Measurements from ENCODE around the gene IRAK2.

IRAK2 gene

GRCh38 chr3:10213156-10213792, 48.6 kb downstream of the IRAK2 start:
- peak; percentile 70 for DNase-seq (ENCODE audit: low read depth)
- H3K4me3 ChIP-seq (ENCODE audit: low read depth, low read length), result no peak overlapping the region

GRCh38 chr3:10215578-10216368, 51.1 kb downstream of the IRAK2 start:
- TF ChIP-seq CTCF (IDR thresholded peaks at IDR 0.05; ENCODE audit: insufficient read depth, low read depth, low read length, missing control alignments), result no peak
- no peak overlapping the region for H3K4me3 ChIP-seq (ENCODE audit: low read depth, low read length)
- no peak for DNase-seq (ENCODE audit: low read depth)

More at GRCh38 chr3:10213156-10213792, 48.6 kb downstream of the IRAK2 start:
- TF ChIP-seq CTCF (IDR thresholded peaks at IDR 0.05; ENCODE audit: insufficient read depth, low read depth, low read length, missing control alignments), result no peak

GRCh38 chr3:10217359-10217758, 52.6 kb downstream of the IRAK2 start:
- no peak overlapping the region for H3K4me3 ChIP-seq (ENCODE audit: low read depth, low read length)
- DNase-seq (ENCODE audit: low read depth), result no peak
- no peak for TF ChIP-seq CTCF (IDR thresholded peaks at IDR 0.05; ENCODE audit: insufficient read depth, low read depth, low read length, missing control alignments)

GRCh38 chr3:10219737-10220136, 55.0 kb downstream of the IRAK2 start:
- no peak for TF ChIP-seq CTCF (IDR thresholded peaks at IDR 0.05; ENCODE audit: insufficient read depth, low read depth, low read length, missing control alignments)
- no peak for DNase-seq (ENCODE audit: low read depth)
- H3K4me3 ChIP-seq (ENCODE audit: low read depth, low read length), result no peak overlapping the region

- no peak overlapping the region for H3K4me3 ChIP-seq (ENCODE audit: low read depth, low read length)
- DNase-seq (ENCODE audit: low read depth), result peak; percentile 94
- TF ChIP-seq CTCF (IDR thresholded peaks at IDR 0.05; ENCODE audit: insufficient read depth, low read depth, low read length, missing control alignments), result no peak
These were observed 59.2 kb downstream of the IRAK2 start for GRCh38 chr3:10223676-10224639.

GRCh38 chr3:10224794-10225665, 60.3 kb downstream of the IRAK2 start:
- DNase-seq (ENCODE audit: low read depth), result peak; percentile 91
- H3K4me3 ChIP-seq (ENCODE audit: low read depth, low read length), result no peak overlapping the region
- peak; percentile 77 for TF ChIP-seq CTCF (IDR thresholded peaks at IDR 0.05; ENCODE audit: insufficient read depth, low read depth, low read length, missing control alignments)
